ENCODE measurements around the gene CDK16. TPM values are rescaled to one million over a fixed set of nuclear protein-coding genes. Genes with fewer than 3 reads are reported as not detected.

CDK16 gene
- total RNA-seq, 1 experiment from 2014 or later: 168 TPM

DNA sequence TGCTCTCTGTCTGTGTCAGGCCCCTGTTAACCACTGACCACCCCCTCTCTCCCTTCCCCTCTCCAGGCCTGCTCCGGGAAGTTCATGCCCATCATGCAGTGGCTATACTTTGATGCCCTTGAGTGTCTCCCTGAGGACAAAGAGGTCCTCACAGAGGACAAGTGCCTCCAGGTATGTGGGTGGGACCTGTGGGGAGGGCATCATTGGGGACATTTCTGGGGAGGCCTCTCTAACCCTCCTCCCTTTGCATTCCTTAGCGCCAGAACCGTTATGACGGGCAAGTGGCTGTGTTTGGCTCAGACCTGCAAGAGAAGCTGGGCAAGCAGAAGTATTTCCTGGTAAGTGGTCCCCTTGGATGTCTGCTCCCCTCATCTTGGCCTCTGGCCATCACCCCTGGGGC is 15.6 kb upstream of the CDK16 start:
- ChIA-PET CTCF (no interaction called here), POLR2A (ENCODE audit: low non-redundant PET) (no interaction called here)
- intact Hi-C loops (cut with micrococcal nuclease; ENCODE audit: unreplicated experiment): no loop called here
- H3K27me3 ChIP-seq (replicated peaks; ENCODE audit: insufficient read depth, low read depth, low read length, poor library complexity): no peaks in the 10 kb centered on the region
- H3K4me1 ChIP-seq (ENCODE audit: insufficient read depth, low read length, poor library complexity, severe bottlenecking): no peaks in the 10 kb centered on the region
- BruUV-seq (replicated peaks): no TSS peak
- H3K27ac ChIP-seq (ENCODE audit: low read depth, low read length, poor library complexity, severe bottlenecking): no peak overlapping the region
- no peak for TF ChIP-seq EZH2 (IDR thresholded peaks at IDR 0.05; ENCODE audit: borderline replicate concordance, low read depth, low read length, poor library complexity, severe bottlenecking)
- TF ChIP-seq, protein P1, sequence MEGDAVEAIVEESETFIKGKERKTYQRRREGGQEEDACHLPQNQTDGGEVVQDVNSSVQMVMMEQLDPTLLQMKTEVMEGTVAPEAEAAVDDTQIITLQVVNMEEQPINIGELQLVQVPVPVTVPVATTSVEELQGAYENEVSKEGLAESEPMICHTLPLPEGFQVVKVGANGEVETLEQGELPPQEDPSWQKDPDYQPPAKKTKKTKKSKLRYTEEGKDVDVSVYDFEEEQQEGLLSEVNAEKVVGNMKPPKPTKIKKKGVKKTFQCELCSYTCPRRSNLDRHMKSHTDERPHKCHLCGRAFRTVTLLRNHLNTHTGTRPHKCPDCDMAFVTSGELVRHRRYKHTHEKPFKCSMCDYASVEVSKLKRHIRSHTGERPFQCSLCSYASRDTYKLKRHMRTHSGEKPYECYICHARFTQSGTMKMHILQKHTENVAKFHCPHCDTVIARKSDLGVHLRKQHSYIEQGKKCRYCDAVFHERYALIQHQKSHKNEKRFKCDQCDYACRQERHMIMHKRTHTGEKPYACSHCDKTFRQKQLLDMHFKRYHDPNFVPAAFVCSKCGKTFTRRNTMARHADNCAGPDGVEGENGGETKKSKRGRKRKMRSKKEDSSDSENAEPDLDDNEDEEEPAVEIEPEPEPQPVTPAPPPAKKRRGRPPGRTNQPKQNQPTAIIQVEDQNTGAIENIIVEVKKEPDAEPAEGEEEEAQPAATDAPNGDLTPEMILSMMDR (conservative IDR thresholded peaks at IDR 0.05; ENCODE audit: low read depth, low read length): no peak
- no peaks in the 10 kb centered on the region for H3K9me3 ChIP-seq (ENCODE audit: low read depth, low read length, poor library complexity, severe bottlenecking)
- H3K36me3 ChIP-seq (ENCODE audit: insufficient read depth, low read length, poor library complexity, severe bottlenecking): peaks cover 100% of the 10 kb centered on the region
- no peak for DNase-seq (ENCODE audit: low spot score)
- H3K4me3 ChIP-seq (ENCODE audit: low read depth, low read length, poor library complexity, severe bottlenecking): no peak overlapping the region

DNA sequence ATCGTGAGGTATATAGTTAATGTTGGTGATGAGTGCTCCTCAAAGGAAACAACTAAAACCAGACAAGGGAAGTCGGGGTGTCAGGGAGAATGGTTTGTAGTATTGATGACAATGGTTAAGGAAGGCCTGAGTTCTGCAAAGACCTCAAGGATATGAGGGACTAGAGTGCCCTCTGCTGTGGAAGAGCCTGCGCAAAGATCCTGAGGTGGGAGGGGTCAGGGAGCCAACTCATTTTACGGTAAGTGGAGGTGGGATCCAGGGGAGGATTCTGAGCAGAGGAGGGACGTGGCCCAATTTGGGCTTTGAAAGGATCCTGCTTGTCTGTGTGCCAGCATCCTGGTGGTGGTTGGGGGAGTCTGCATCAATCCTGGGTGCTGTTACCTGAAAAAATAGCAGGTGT is 13.5 kb upstream of the CDK16 start:
- BruUV-seq (replicated peaks): no TSS peak
- no peaks in the 10 kb centered on the region for H3K4me1 ChIP-seq (ENCODE audit: insufficient read depth, low read length, poor library complexity, severe bottlenecking)
- H3K27ac ChIP-seq (ENCODE audit: low read depth, low read length, poor library complexity, severe bottlenecking): no peak overlapping the region
- no peaks in the 10 kb centered on the region for H3K9me3 ChIP-seq (ENCODE audit: low read depth, low read length, poor library complexity, severe bottlenecking)
- TF ChIP-seq, protein P1 (conservative IDR thresholded peaks at IDR 0.05; ENCODE audit: low read depth, low read length): no peak
- TF ChIP-seq EZH2 (IDR thresholded peaks at IDR 0.05; ENCODE audit: borderline replicate concordance, low read depth, low read length, poor library complexity, severe bottlenecking): no peak
- CTCF ChIA-PET: no interaction called here
- DNase-seq (ENCODE audit: low spot score): no peak
- H3K36me3 ChIP-seq (ENCODE audit: insufficient read depth, low read length, poor library complexity, severe bottlenecking): peaks cover 99% of the 10 kb centered on the region
- POLR2A ChIA-PET (ENCODE audit: low non-redundant PET): no interaction called here
- no peak overlapping the region for H3K4me3 ChIP-seq (ENCODE audit: low read depth, low read length, poor library complexity, severe bottlenecking)
- intact Hi-C loops (cut with micrococcal nuclease; ENCODE audit: unreplicated experiment): no loop called here
- no peaks in the 10 kb centered on the region for H3K27me3 ChIP-seq (replicated peaks; ENCODE audit: insufficient read depth, low read depth, low read length, poor library complexity)

DNA sequence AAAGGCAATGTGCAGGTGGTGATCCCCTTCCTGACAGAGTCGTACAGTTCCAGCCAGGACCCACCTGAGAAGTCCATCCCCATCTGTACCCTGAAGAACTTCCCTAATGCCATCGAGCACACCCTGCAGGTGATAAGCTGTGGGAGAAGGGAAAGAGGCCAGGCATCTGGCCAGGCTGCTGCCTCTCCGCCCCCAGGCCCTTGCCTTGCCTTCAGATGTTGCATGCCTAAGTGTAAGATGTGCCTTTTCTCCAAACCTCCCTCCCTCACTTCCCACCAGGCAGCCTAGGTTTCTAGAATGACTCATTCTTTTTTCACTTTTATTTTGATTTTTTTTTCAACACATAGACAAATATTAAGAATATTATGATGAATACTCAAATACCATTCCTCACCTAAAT is 12.2 kb upstream of the CDK16 start:
- no peak overlapping the region for H3K4me3 ChIP-seq (ENCODE audit: low read depth, low read length, poor library complexity, severe bottlenecking)
- ChIA-PET POLR2A (ENCODE audit: low non-redundant PET) (no interaction called here), CTCF (no interaction called here)
- no TSS peak for BruUV-seq (replicated peaks)
- peaks cover 99% of the 10 kb centered on the region for H3K36me3 ChIP-seq (ENCODE audit: insufficient read depth, low read length, poor library complexity, severe bottlenecking)
- no peaks in the 10 kb centered on the region for H3K4me1 ChIP-seq (ENCODE audit: insufficient read depth, low read length, poor library complexity, severe bottlenecking)
- no peaks in the 10 kb centered on the region for H3K27me3 ChIP-seq (replicated peaks; ENCODE audit: insufficient read depth, low read depth, low read length, poor library complexity)
- intact Hi-C loops (cut with micrococcal nuclease; ENCODE audit: unreplicated experiment): no loop called here
- H3K9me3 ChIP-seq (ENCODE audit: low read depth, low read length, poor library complexity, severe bottlenecking): no peaks in the 10 kb centered on the region
- no peak for TF ChIP-seq EZH2 (IDR thresholded peaks at IDR 0.05; ENCODE audit: borderline replicate concordance, low read depth, low read length, poor library complexity, severe bottlenecking)
- TF ChIP-seq, protein P1 (conservative IDR thresholded peaks at IDR 0.05; ENCODE audit: low read depth, low read length): no peak
- H3K27ac ChIP-seq (ENCODE audit: low read depth, low read length, poor library complexity, severe bottlenecking): no peak overlapping the region
- DNase-seq (ENCODE audit: low spot score): no peak
